Medulla oblongata (tissue), 1 donor: ENCODE measurements around the gene ADA.
"Not testable (repeated sequence)": the region's sequence is repeated elsewhere in the genome, so short reads cannot be mapped to it uniquely, and the experiment has no call there.

Experiments
- DNase-seq: peaks from one replicate; pipeline ENCODE4 v3.0.0-alpha.2; 2015; ENCODE audit errors: extremely low spot score

The ADA gene

DNA sequence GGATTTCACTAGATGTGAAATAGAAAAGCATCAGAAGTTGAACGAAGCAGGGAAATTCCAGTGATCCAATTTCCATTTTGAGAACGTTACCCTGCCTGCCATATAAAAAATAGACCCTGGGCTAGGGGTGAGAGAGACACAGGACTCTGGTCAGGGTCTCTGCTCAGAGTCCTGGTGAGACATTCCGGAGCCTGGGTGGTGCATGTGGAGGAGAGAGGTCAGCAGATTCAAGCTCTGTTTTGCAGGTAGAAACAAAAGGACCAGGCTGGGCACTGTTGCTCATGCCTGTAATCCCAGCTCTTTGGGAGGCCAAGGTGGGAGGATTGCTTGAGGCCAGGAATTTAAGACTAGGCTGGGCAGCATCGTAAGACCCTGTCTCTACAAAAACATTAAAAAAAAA, 51.2 kb downstream of the ADA start:
- no peak for DNase-seq

DNA sequence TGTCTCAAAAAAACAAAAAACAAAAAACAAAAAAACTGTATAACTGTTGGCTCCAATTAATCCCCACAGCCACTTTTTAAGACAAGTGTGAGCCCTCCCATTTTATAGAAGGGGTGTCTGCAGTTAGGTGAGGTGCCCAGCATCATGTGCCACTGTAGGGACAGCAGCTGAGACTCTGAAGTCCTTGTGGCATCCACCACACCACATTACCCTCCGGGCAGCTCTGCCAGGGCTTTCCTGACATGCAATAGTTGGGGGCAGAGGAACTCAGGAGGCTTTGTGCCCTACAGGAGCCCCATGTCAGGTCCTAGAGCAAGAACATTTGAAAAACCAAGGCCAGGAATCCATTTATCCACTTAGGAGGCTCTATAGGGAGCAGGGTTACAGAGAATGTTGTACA, 51.8 kb downstream of the ADA start:
- DNase-seq: no peak

DNA sequence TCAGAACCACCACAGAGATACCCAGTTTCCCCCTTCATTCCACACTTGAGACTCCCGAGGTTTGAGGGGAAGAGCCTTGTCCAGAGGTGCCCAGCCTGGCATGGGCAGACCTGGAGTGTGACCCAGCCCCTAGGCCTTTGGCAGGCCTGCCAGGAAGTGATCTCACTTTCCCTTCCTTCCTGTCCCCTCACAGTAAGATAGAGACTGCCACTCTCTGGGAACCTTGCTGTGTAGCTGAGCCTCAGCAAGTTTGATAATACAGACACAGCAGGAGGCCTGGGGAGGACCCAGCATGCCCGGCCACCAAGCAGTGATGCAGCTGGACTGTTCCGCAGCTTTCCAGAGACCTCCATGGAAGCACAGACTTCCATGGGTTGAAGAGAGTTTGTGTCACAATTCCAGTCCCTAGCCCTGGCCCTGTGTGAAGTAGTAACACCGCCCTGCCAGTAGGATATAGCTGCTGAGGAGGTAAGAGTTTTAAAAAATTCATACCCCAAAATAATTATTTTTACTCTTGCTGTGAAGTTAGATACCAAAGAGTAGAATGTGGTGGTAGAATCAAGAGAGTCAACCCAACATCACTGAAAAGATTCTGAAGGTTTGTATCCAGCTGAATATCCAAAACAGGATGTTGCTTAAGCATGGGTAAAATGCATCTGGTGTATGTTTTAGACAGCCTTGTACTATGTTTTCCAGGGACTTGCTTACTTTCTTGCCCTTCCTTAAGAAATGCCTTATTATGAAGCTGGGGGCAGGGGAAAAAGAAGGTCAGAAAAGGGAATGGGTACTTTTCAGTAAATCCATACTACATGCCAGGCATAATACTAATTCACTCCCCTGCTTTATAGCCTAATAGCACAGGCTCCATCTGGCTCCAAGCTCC, 52.8 kb downstream of the ADA start:
- DNase-seq: no peak

DNA sequence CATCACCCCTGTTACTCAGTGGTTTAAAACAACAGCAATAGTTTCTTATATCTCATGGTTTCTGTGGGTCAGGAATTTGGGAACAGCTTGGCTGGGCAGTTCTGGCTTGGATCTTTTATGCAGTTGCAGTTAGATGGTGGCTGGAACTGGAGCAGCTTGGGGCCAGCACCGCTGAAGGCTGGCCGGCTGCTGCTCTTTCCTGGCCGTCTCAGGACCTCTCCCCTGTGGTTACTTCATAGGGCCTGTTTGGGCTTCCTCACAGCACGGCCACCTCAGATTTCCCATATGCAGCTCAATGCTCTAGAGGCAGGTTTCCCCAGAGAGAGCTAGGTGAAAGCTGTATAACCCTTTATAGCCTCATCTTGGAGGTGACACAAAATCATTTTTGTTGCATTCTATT, 53.6 kb downstream of the ADA start:
- no peak for DNase-seq

DNA sequence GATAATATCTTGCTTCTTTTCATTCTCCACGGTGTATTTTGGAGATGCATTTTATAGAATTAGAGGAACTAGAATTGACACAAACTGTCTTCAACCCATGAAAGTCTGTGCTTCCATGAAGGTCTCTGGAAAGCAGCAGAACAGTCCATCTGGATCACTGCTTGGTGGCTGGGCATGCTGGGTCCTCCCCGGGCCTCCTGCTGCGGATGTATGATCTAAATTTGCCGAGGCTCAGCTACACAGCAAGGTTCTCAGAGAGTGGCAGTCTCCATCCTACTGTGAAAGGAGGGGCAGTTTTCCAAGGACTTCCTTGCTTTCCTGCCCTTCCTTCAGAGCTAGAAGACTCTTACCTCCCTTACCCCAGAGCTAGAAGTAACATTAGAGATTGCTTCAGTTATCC, 54.0 kb downstream of the ADA start:
- DNase-seq: no peak

DNA sequence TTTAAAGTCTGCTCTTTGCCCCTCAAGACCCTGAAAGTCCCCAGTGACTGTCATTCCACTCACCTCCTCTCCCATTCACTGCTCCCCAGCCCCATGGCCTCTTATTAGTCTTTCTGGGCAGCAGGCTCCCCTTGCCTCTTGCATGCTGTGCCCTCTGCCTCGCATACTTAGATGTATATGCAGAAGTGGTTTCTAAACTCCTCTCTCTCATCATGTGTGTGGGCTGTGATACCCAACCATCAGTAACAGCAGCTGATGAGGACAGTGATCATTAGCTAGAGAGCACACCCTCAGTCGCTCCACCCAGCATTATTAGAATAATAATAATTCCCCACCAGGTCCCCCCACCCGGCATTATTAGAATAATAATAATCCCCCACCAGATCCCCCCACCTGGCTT, 54.6 kb downstream of the ADA start:
- DNase-seq: no peak

DNA sequence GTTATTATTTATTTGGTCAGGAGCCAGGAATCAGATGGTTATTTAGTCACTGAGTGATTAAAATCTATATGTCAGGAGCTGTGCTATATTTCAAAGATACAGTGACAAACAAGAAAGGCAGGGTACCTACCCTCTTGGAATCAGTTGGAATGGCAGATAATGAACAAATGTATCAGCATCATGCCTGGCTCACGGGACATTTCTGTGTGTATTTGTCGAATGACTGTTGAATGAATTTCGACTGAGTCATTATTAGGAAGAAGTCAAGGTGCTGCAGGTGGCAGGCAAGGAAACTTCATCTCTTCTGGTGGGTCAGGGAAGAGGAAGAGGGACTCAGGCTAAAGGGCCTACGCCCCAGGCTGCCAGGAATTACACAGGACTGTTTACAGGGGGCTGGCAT, 55.5 kb downstream of the ADA start:
- DNase-seq: no peak

DNA sequence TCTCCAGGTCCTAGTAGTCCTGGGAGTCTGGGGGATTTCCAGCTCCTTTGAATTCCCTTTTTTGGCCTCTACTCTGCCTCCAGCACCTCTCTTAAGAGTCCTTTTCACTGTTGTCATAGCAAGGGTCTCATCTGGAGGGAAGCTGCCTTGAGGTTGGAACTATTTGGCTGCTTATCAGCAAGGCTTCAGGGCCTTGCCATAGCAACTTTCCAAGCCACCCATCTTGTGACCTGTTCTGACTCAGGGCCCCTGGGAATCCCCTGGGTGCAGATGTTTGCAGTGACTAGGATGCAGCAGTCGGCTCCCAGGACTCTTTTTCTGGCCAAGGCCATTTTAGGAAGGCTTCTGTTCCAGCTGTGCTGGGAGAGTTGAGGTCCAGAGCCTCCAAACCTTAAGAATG, 56.8 kb downstream of the ADA start:
- no peak for DNase-seq

DNA sequence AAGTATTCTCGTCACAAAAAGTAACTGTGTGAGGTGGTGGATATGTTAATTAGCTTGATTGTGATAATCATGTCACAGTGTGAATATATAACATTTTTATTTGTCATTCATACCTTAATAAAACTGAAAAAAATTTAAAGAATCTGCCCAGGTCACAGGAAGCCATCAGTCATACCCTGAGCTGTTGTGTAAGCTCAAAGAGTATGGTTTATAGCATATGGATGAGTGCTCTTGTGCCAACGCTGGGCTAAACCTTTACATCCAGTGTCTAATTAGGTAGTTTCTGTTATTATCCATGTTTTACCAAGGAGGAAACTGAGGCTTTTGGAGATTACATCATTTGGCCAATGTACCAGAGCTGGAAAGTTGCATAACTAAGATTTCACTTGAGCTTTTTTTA, 57.7 kb downstream of the ADA start:
- no peak for DNase-seq

DNA sequence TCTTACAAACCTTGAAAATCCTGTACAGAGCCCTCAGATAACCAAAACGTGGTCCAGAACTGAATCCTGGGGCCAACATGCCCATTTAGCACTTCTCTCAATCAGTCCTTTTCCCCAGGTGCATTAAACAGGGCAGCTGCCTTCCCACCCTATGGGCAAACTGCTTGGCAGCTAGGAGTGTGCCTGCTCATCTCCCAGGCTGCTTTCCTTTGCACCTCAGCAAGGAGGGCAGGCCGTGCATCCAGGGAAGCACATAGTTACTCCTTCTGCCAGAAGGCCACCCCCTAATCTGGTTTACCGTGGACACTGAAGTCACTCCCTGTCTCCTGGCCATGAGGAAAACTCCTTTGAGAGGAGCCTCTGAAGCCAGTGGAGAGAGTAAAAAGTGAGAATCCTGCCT, 59.1 kb downstream of the ADA start:
- no peak for DNase-seq

DNA sequence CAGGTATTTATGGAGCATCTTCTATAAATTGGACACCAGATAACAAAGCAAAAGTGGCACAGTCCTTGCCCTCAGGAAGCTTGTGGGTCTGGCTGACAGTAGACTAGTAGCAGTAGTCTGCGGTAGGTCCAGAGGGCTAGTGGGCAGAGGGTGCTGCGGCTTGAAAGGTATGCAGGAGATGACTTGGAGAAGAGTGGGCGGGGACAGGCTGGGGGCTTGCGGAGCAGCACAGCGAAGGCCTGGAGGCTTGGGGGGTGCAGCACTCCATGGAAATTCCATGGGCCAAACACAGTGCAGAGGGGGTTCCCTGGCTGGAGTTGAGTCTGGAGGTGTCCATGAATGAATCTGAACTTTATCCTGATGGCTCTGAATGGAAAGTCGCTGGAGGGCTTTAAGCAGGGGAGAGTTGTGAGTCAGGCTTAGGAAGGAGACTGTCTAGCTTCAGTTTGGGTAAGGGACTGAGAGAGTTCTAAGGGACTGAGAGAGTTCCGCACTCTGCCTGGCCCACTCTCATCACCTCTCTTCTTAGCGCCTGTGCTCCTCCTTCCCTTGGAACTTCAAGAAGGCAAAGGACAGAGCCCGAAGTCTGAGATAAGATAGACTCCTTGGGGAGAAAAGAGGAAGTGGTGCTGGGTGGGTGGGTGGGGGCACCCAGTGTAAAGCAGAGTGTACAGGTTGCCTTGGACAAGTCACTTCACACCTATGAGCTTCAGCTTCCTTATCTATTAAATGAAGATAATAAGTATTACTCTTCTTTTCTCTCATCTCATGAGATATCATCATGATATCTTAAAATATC, 60.3 kb downstream of the ADA start:
- no peak for DNase-seq

DNA sequence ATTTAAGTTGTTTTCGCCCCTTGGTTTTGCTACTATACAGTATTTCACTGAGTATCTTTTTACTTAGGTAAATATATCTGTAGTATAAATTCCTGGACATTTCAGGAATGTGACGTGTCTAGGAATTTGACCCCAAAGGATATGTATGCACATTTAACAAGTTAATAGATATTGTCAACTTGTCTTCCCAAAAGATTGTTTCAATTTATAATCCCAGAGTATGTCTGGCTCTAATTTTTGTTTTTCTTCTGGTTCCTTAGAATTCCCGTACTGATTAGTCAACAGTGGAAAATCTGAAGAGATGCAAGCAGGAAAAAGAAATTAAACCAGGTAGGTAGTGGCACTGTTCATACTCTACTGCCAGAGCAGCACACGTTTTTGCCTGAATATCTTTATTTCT, 62.0 kb downstream of the ADA start:
- no peak for DNase-seq

DNA sequence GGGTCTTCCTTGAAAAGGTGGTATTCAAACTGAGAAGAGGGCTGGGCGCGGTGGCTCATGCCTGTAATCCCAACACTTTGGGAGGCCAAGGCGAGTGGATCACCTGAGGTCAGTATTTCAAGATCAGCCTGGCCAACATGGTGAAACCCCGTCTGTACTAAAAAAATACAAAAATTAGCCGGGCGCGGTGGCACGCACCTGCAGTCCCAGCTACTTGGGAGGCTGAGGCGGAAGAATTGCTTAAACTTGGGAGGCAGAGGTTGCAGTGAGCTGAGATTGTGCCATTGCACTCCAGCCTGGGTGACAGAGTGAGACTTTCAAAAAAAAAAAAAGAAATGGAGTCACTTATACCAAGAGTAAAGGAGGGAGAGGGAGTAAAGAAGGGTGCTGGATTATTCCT, 63.2 kb downstream of the ADA start:
- DNase-seq: not testable (repeated sequence)

DNA sequence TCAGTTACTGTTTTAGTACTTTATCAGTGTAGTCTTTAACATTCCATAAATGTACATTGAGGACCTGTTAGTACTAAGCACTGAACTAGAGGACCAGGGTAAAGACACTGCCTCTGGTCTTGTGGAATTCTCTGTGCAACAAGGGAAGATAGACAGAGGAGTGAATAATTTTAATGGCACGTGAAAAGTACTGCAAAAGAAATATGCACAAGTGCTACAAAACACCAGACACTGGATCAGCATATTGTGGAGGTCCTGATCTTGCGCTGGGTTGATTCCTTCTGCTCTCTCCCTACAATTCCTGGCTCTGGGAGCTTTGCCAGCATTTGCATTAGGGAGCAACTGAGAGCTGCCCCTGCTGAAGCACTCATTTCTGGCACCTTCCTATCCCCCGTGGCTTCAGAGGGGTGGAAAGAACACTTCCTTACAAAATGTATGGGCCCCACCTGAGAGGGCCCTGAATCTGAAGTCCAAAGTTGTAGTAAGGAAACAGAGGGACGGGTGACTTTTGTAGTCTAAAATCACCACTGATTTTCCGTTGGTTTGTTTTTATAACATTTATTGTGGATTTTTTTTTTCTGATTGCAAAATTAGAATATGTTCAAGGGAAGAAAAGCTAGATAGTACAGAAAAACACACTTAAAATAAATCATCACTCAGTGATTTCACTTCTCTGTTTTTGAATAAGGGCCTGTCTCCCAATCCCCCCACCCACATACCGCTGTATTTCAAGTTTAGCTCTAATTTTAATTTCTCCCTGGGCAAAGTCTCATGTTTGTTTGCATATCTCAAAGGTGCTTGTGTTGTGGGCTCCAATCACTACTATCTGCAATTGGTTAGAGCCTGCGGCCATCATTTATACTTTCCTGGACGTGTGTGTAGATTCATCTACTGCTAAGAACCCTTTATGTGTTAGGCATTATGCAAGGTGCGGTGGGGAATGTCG, 64.2 kb downstream of the ADA start:
- DNase-seq: no peak

DNA sequence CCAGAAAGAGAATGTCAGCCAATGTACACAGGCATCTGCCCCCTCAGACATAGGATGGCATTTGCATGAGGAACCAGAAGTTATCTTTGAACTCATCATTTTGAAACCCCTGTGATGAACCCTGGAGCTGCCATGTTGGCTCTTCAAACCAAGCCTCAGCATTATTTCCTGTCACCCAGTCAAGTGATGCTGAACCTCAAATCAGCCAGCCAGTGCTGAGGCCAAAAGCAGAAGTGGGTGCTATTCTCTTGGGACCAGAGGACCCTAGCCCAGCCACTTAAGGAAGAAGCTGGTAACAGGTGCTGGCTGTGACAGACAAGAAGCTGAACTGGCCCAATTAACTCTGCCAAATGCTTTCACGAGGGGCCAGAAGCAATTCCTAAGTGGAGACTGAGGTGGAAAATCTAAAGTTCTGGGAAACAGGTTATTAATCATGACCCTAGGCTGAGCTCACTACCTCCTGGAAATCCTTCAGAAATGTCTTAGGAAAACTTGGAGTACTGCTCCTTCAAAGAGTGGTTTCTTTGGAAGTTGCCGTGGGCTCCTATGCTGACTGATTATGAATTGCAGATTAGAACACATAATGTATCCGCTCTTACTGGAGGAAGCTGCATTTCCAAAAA, 65.1 kb downstream of the ADA start:
- peak; percentile 15 for DNase-seq

DNA sequence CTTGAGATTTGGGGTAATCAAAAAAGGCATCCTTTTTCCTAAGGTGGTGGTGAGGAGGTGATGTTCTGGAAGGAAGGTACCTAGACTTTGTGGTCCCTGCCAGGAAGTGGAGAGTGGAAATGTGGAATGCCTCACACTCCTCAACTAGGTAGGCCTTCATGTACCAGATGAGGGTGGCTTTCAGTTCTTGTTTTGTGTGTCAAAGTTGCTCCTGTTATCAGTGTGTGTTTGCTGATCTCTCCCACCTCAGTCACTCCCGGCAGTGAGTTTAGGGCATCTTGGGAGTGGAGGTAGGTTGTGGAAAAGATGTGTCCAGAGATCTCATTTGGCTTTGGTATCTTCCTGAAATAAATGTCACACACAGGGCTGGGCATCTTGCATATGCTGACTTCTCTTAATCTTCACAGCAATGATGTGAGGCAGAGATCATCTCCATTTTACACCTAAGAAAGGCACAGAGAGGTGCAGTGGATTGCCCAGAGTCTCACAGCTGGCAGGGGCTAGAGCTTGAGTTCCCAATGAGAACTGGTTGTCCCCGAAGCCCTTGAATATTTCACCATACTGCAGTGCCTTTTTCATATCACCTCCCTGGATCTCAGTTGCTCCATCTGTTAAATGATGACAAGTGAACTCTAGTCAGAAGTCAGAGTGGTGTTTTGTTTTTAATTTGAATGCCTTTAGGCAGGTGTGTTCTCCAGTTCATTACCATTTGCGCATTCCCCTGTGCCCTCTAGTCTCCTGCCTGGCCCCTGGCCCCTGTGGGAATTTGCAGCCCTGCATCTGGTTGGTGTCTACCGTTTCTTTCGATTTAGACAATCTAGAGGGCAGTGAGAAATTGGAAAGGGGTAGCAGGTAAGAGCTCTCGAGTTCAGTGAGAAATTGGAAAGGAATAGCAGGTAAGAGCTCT, 66.2 kb downstream of the ADA start:
- DNase-seq: no peak

DNA sequence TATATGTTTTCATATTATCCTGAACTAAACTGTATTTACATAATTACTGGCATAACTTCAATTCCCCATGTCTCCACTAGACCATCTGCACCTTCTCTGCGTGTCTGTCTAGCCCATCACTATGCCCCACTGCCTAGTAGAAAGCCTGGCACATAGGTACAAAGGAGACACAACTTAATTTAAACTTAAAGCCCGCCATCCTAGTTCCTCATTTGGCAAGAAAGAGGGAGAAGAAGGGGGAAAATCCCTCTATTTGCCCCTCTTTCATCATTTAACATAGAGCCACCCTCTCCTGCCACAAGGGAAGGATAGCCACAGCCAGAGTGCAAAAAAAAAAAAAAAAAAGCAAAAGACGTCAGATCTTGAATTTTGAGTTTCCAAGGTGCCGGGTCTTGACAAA, 67.3 kb downstream of the ADA start:
- DNase-seq: no peak

DNA sequence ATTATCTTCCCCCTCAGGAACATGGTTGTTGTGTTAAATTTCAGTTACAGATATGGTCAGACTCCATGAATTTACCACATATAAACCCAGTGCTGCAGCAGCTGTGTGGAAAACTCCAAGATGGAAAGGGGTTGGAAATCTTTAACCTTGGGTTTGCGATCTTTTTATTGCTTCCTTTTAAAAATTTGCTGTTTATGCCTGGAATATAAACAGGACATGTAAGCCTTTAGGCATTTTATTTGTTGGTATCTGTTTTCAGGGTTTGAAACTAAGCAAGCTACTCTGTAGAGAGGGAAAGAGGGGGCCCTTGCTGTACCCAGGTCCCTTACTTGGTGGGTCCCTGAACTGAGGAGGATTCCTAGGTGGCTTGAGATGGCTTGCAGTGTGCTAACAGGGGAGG, 68.3 kb downstream of the ADA start:
- DNase-seq: no peak

DNA sequence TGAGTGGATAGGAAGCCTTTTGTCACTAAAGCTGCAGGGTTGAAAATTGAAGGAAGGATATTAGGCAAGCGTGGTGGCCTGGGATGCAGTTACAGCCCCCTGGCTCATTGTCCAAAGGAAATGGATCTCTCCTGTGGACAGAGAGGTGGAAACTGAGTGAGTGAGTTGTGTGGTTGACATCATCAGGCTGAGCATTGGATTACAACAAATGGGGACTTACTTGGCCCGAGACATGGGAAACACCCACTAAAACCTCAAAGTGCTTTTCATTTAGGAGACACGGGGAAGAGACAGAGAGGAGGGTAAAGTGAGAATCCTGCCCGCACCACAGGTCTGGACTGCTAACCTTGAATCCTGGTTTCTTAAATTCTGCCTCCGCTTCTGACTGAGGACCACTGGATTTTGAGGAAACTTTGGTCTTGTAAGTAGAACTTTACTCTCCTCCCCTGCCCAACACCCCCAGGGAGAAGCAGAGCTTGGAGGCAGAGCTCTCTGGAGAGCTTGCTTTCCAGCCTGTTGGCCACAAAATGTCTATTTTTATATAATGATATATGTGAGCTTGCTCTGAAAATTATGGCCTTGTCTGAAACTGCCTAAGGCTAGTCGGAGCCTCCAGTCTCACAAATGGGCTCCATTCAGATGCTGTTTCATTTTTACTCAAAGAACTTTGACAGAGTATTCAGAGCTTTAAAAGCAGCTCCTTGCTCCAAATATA, 69.0 kb downstream of the ADA start, which contains the start of gene PKIG:
Gene PKIG, plus strand, starts transcription at position 269 of the 715 bp plus-strand sequence. CDS start 31,978 bp downstream, outside the sequence.
- no peak for DNase-seq

DNA sequence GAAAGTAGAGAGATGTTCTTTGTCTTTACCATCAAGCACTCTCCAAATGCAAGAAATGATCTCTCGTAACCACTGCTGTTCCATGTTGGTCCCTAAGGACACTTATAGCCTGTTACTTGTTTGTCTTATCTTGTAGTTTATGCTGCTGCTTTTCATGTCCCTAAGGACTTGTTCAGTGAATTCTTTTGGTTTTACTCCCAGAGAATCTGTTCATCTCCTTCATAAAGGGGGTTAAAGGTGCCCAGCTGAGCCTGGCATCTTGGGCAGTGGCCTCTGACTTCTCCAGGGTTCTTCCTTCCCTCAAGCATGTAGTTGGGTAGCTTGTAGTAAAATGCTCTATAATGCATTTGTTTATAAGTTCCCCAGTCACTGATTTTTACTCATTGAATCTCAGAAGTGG, 70.0 kb downstream of the ADA start:
- no peak for DNase-seq
